Measurements from ENCODE around the gene CCDC154. TPM values are rescaled to one million over a fixed set of nuclear protein-coding genes. Genes with fewer than 3 reads are reported as not detected.

The CCDC154 gene
- total RNA-seq, 2 donors from 2014 or later = 1.9 to 2.2 TPM

DNA sequence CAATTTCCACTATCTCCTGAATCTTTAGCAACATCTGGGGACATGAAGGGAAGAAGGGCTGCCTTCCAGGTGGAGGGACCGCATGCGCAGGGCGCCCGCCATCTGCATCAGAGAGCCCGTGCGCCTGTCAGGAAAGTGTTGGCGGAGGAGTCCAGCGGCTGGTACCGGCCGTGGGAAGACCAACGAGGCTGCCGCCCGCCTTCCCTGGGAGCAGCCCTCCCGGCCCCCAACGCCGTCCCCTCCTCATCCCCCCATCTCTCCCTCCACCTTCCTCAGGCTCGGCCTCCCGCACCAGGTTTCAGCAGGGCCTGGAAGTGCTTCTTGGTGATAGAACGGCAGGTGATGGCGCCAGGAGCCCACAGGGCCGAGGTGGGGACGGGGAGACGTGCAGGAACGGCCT, 21.7 kb upstream of the CCDC154 start:
- WGBS, 2 experiments (ENCODE audit: insufficient coverage in 1 of 2, insufficient read length in 1 of 2) = 90 to 100% methylated on average over 8 to 24 of the region's 24 CpGs
- Mint-ChIP-seq H3K36me3 (ENCODE audit: low read depth) (peaks cover 22% of the 10 kb centered on the region), H3K4me1 (no peaks in the 10 kb centered on the region), H3K9me3 (no peaks in the 10 kb centered on the region), H3K27me3 (ENCODE audit: insufficient read depth) (no peaks in the 10 kb centered on the region), H3K27ac (no peak overlapping the region), H3K4me3 (no peak overlapping the region)
- Histone ChIP-seq H3K27ac (ENCODE audit: low read depth, low read length) (no peak overlapping the region), H3K9ac (ENCODE audit: extremely low read depth, low read length, poor library complexity, severe bottlenecking) (no peak overlapping the region), H3K4me1 (ENCODE audit: control insufficient read depth, insufficient read depth, low read length) (no peaks in the 10 kb centered on the region), H3K9me3 (ENCODE audit: control insufficient read depth, low read length) (no peaks in the 10 kb centered on the region), H3K36me3 (ENCODE audit: control insufficient read depth, insufficient read depth, low read length) (peaks cover 6% of the 10 kb centered on the region), H3K27me3 (ENCODE audit: control insufficient read depth, insufficient read depth, low read length, poor library complexity, severe bottlenecking) (no peaks in the 10 kb centered on the region), H3K4me3 (ENCODE audit: low read length) (no peak overlapping the region)
- DNase-seq = no peak
- TF ChIP-seq, protein P1, sequence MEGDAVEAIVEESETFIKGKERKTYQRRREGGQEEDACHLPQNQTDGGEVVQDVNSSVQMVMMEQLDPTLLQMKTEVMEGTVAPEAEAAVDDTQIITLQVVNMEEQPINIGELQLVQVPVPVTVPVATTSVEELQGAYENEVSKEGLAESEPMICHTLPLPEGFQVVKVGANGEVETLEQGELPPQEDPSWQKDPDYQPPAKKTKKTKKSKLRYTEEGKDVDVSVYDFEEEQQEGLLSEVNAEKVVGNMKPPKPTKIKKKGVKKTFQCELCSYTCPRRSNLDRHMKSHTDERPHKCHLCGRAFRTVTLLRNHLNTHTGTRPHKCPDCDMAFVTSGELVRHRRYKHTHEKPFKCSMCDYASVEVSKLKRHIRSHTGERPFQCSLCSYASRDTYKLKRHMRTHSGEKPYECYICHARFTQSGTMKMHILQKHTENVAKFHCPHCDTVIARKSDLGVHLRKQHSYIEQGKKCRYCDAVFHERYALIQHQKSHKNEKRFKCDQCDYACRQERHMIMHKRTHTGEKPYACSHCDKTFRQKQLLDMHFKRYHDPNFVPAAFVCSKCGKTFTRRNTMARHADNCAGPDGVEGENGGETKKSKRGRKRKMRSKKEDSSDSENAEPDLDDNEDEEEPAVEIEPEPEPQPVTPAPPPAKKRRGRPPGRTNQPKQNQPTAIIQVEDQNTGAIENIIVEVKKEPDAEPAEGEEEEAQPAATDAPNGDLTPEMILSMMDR (conservative IDR thresholded peaks at IDR 0.05) = no peak

DNA sequence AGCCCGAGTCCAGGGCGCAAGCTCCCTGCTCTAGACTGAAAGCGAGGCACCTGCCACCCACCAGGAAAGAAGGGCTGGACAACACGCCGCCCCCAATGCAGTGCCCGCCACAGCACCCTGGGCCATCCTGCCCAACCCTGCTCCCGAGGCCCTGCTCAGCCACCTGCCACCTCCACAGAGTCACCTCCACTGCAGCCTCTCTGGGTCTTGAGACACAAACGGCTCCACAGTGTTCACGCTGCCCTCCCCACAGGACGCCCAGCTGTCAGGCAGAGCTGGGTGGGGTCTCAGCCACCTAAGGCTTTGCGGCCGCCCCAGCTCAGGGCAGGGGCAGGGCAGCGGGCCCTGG, 21.2 kb upstream of the CCDC154 start:
- no peak for DNase-seq

DNA sequence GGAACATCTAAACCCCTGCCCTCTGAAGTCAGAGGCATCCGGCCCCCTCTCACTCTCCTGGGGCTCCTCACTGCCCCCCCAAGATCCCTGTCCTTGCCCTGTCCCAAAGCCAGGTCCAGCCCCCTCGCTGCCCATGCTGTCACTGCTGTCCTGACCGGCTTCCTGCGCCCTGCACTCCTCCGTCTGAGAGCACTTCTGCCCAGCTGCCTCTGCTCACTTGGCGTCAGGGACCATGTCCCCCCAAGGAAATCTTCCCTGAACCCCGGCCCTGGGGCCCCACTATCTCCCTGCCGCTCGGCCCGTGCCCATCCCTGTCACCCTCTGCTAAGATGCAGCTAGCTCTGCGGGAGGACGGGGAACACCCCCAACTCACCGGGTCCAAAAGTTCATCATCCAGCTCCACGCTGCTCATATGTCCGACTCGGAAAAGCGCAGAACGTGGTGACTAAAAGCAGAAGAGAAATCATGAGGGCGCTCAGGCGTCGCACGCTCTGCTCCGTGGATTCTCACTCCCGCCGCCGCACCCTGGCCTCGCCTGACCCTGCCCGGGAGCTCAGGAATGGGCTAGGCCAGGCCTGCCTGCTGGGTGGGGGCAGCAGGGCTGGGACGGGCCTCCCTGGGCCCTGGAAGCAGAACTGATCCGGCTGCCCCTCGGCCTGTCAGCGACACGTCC, 20.7 kb upstream of the CCDC154 start:
- Histone ChIP-seq H3K9ac (ENCODE audit: extremely low read depth, low read length, poor library complexity, severe bottlenecking) (no peak overlapping the region), H3K27ac (ENCODE audit: low read depth, low read length) (no peak overlapping the region), H3K4me3 (ENCODE audit: low read length) (no peak overlapping the region), H3K4me1 (ENCODE audit: control insufficient read depth, insufficient read depth, low read length) (no peaks in the 10 kb centered on the region), H3K27me3 (ENCODE audit: control insufficient read depth, insufficient read depth, low read length, poor library complexity, severe bottlenecking) (no peaks in the 10 kb centered on the region), H3K36me3 (ENCODE audit: control insufficient read depth, insufficient read depth, low read length) (peaks cover 14% of the 10 kb centered on the region), H3K9me3 (ENCODE audit: control insufficient read depth, low read length) (no peaks in the 10 kb centered on the region)
- no peak for DNase-seq
- peaks cover 22% of the 10 kb centered on the region for H3K36me3 Mint-ChIP-seq (ENCODE audit: low read depth)
- 91 to 94% methylated on average over 17 to 33 of the region's 33 CpGs for WGBS, 2 experiments (ENCODE audit: insufficient coverage in 1 of 2, insufficient read length in 1 of 2)
- no peaks in the 10 kb centered on the region for H3K27me3 Mint-ChIP-seq (ENCODE audit: insufficient read depth)
- H3K27ac Mint-ChIP-seq = no peak overlapping the region
- H3K4me3 Mint-ChIP-seq = no peak overlapping the region
- TF ChIP-seq, protein P1 (conservative IDR thresholded peaks at IDR 0.05) = no peak
- no peaks in the 10 kb centered on the region for H3K4me1 Mint-ChIP-seq
- no peaks in the 10 kb centered on the region for H3K9me3 Mint-ChIP-seq

More for the DNA sequence above, 21.2 kb upstream of the CCDC154 start:
- Mint-ChIP-seq H3K36me3 (ENCODE audit: low read depth) (peaks cover 22% of the 10 kb centered on the region), H3K9me3 (no peaks in the 10 kb centered on the region), H3K27me3 (ENCODE audit: insufficient read depth) (no peaks in the 10 kb centered on the region), H3K4me3 (no peak overlapping the region), H3K27ac (no peak overlapping the region), H3K4me1 (no peaks in the 10 kb centered on the region)
- Histone ChIP-seq H3K27me3 (ENCODE audit: control insufficient read depth, insufficient read depth, low read length, poor library complexity, severe bottlenecking) (no peaks in the 10 kb centered on the region), H3K9me3 (ENCODE audit: control insufficient read depth, low read length) (no peaks in the 10 kb centered on the region), H3K4me1 (ENCODE audit: control insufficient read depth, insufficient read depth, low read length) (no peaks in the 10 kb centered on the region), H3K36me3 (ENCODE audit: control insufficient read depth, insufficient read depth, low read length) (peaks cover 9% of the 10 kb centered on the region), H3K9ac (ENCODE audit: extremely low read depth, low read length, poor library complexity, severe bottlenecking) (no peak overlapping the region), H3K27ac (ENCODE audit: low read depth, low read length) (no peak overlapping the region), H3K4me3 (ENCODE audit: low read length) (no peak overlapping the region)
- 93 to 97% methylated on average over 6 to 13 of the region's 13 CpGs for whole genome bisulfite sequencing, 2 experiments (ENCODE audit: insufficient coverage in 1 of 2, insufficient read length in 1 of 2)
- TF ChIP-seq, protein P1 (conservative IDR thresholded peaks at IDR 0.05) = no peak

Data from endodermal cell (in vitro differentiated cells).